Stimulated activated CD8-positive, alpha-beta memory T cell treated with anti-CD3 and anti-CD28 coated beads, Interleukin-7, amount 100 ng/mL, for 24 hours (primary cell): ENCODE results near the gene R3HDML.
"Not testable (repeated sequence)": the region's sequence is repeated elsewhere in the genome, so short reads cannot be mapped to it uniquely, and the experiment has no call there.

ENCODE experiments used
- DNase-seq: peaks from one replicate; pipeline ENCODE4 v3.0.0-alpha.2; 2020; ENCODE audit warnings: low read depth

The R3HDML gene

GRCh38 chr20:44336725-44337380 lies at the start of gene R3HDML:
Gene R3HDML (plus strand): TSS chr20:44337043. CDS start chr20:44337158, 115 bp downstream.
- DNase-seq: no peak

- no peak for DNase-seq
These were observed 49.4 kb upstream of the R3HDML start for GRCh38 chr20:44287272-44288097.

- DNase-seq: no peak
These were observed 48.6 kb upstream of the R3HDML start for GRCh38 chr20:44288252-44288651.

- no peak for DNase-seq
These were observed 45.1 kb upstream of the R3HDML start for GRCh38 chr20:44291754-44292153.

- DNase-seq: no peak
These were observed 40.8 kb upstream of the R3HDML start for GRCh38 chr20:44296011-44296410.

GRCh38 chr20:44297721-44298120 lies 39.1 kb upstream of the R3HDML start:
- no peak for DNase-seq

GRCh38 chr20:44299011-44299535 lies 37.8 kb upstream of the R3HDML start:
- DNase-seq: not testable (repeated sequence)

GRCh38 chr20:44301285-44301684 lies 35.6 kb upstream of the R3HDML start:
- DNase-seq: no peak

- no peak for DNase-seq
These were observed 34.7 kb upstream of the R3HDML start for GRCh38 chr20:44302026-44302669.

GRCh38 chr20:44302736-44303135 lies 34.1 kb upstream of the R3HDML start:
- DNase-seq: no peak

GRCh38 chr20:44304383-44304782 lies 32.5 kb upstream of the R3HDML start:
- no peak for DNase-seq

GRCh38 chr20:44306927-44307326 lies 29.9 kb upstream of the R3HDML start:
- no peak for DNase-seq

- DNase-seq: no peak
These were observed 26.8 kb upstream of the R3HDML start for GRCh38 chr20:44309763-44310663.

- peak; percentile 97 for DNase-seq
These were observed 25.9 kb upstream of the R3HDML start, which contains the start of gene FITM2 for GRCh38 chr20:44310664-44311639. Gene FITM2 (minus strand): TSS chr20:44311202. CDS start chr20:44311148, 54 bp downstream.

- no peak for DNase-seq
These were observed 22.0 kb upstream of the R3HDML start for GRCh38 chr20:44314870-44315269.

- no peak for DNase-seq
These were observed 16.9 kb upstream of the R3HDML start for GRCh38 chr20:44319839-44320422.

GRCh38 chr20:44324343-44324742 lies 12.5 kb upstream of the R3HDML start:
- DNase-seq: no peak

GRCh38 chr20:44326391-44327159 lies 10.3 kb upstream of the R3HDML start:
- DNase-seq: no peak

GRCh38 chr20:44327748-44328147 lies 9.1 kb upstream of the R3HDML start:
- DNase-seq: not testable (repeated sequence)
